GM10266 (cell line): ENCODE results near the gene SMG6.

ENCODE experiments used
- DNase-seq: peaks from one replicate; pipeline ENCODE4 v3.0.0; 2012; ENCODE audit errors: extremely low spot score
- CTCF ChIP-seq: IDR thresholded peaks from 2 replicates; pipeline ENCODE4 v1.5.1; 2012; ENCODE audit warnings: mild to moderate bottlenecking, low read depth; ENCODE audit not compliant: control insufficient read depth, insufficient read depth; ENCODE audit errors: missing control alignments

Gene SMG6

GRCh38 chr17:2106308-2106955 lies 197.2 kb downstream of the SMG6 start:
- TF ChIP-seq CTCF, result no peak
- no peak for DNase-seq

GRCh38 chr17:2105663-2106062 lies 197.9 kb downstream of the SMG6 start:
- DNase-seq, result no peak
- no peak for TF ChIP-seq CTCF

- no peak for TF ChIP-seq CTCF
- DNase-seq, result no peak
These were observed 200.4 kb downstream of the SMG6 start for GRCh38 chr17:2102931-2103809.

GRCh38 chr17:2101448-2102257 lies 201.9 kb downstream of the SMG6 start:
- DNase-seq, result no peak
- no peak for TF ChIP-seq CTCF

- no peak for TF ChIP-seq CTCF
- DNase-seq, result no peak
These were observed 208.1 kb downstream of the SMG6 start for GRCh38 chr17:2095536-2095910.

GRCh38 chr17:2094891-2095535 lies 208.6 kb downstream of the SMG6 start:
- no peak for DNase-seq
- peak; percentile 52 for TF ChIP-seq CTCF
